Bronchial epithelial cell (primary cell): Measurements from ENCODE around the gene ZC3HAV1L. TPM values are rescaled to one million over a fixed set of nuclear protein-coding genes. Genes with fewer than 3 reads are reported as not detected.
"Not testable (repeated sequence)": the region's sequence is repeated elsewhere in the genome, so short reads cannot be mapped to it uniquely, and the experiment has no call there.

Experiments
- DNase-seq: peaks from one replicate; pipeline ENCODE4 v3.0.0-alpha.2; 2010; ENCODE audit warnings: low read depth
- FAIRE-seq: peaks from 2 replicates; lab custom pipeline; 2011; peaks lifted over from hg19 to GRCh38; lab: Jason Lieb, UNC
- H3K27me3 ChIP-seq: 2 replicates; pipeline ENCODE4 v1.5.1; 2011; ENCODE audit warnings: low read length; ENCODE audit not compliant: control insufficient read depth, insufficient read depth
- H3K36me3 ChIP-seq: 2 replicates; pipeline ENCODE4 v1.5.1; 2011; ENCODE audit warnings: low read length; ENCODE audit not compliant: control insufficient read depth, insufficient read depth
- H3K4me3 ChIP-seq: 2 replicates; pipeline ENCODE4 v1.5.1; 2011; ENCODE audit warnings: mild to moderate bottlenecking, low read depth, low read length, control low read depth
- total RNA-seq: library from RNA; depleted of rRNA; stranded (reverse); fragments of >200 nt; gene quantifications from 2 replicates; pipeline ENCODE4 v1.2.1, GENCODE V29; 2014
- TF ChIP-seq, protein P1 (sequence below): IDR thresholded peaks from 2 replicates; pipeline ENCODE4 v1.5.1; 2011; ENCODE audit warnings: mild to moderate bottlenecking, moderate library complexity, low read length, control low read depth, inconsistent platforms; ENCODE audit not compliant: insufficient read depth, severe bottlenecking

ZC3HAV1L gene
- total RNA-seq, 1 donor from 2014 or later, result 11.1 TPM

DNA sequence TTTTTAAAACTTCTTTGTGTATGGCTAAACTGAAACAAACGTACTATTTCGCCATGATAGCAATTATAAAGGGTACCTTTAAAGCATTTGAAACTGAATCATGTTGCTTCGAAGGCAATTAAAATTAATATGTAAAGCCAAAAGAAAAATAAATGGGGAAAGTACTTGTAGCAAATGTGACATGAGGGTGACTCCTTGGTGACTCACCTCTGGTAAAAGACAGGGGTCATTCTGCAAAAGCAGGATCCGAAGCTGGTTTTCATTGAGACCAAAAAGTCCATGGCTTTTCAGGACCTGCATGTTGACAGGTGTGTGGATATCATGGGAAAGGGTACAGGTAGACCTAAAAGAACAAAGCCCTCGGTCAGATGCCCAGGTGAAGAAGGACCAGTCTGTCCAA lies 1.5 kb downstream of the ZC3HAV1L start:
- Histone ChIP-seq H3K27me3 (no peaks in the 10 kb centered on the region), H3K36me3 (peaks cover 5% of the 10 kb centered on the region), H3K4me3 (no peak overlapping the region)
- FAIRE-seq, result no peak
- DNase-seq, result peak; percentile 50
- TF ChIP-seq, protein P1, sequence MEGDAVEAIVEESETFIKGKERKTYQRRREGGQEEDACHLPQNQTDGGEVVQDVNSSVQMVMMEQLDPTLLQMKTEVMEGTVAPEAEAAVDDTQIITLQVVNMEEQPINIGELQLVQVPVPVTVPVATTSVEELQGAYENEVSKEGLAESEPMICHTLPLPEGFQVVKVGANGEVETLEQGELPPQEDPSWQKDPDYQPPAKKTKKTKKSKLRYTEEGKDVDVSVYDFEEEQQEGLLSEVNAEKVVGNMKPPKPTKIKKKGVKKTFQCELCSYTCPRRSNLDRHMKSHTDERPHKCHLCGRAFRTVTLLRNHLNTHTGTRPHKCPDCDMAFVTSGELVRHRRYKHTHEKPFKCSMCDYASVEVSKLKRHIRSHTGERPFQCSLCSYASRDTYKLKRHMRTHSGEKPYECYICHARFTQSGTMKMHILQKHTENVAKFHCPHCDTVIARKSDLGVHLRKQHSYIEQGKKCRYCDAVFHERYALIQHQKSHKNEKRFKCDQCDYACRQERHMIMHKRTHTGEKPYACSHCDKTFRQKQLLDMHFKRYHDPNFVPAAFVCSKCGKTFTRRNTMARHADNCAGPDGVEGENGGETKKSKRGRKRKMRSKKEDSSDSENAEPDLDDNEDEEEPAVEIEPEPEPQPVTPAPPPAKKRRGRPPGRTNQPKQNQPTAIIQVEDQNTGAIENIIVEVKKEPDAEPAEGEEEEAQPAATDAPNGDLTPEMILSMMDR, result no peak

DNA sequence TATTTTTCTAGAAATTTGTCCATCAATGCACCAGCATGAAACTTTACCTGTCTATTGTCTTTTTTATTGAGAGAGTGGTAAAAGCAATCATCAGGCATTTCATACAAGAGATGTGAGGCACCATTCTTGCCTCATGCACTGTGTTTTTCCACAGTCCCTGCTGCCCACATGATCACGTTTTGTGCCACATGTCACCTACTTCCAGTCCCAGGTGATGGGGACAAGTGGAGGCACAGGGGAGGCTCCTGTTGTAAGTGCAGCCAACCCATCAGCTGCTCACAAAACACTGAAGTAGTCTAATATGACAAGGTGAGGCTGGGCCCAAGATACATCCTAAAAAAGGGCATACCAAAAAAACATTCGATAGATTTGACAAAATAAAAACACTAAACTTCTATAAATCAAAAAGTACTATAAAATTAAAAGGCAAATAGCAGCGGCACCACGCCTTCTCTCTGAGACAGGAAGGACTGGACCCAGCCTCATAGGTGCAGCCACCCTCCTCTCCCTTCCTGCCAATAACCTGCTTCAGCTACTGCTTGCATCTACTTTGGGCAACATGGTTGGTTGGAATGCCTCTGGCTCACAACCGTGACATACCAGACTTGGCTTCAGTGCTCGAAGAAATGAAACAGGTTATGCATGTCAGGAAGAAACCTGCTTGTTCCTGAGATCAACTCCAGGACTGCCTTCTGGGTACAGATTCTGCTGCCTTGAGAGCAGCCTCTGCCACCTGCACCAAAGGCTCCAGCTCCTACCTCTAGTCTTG lies 2.3 kb downstream of the ZC3HAV1L start:
- DNase-seq (no peak), FAIRE-seq (no peak)
- TF ChIP-seq, protein P1, result no peak
- no peaks in the 10 kb centered on the region for H3K27me3 ChIP-seq
- peaks cover 7% of the 10 kb centered on the region for H3K36me3 ChIP-seq
- H3K4me3 ChIP-seq, result no peak overlapping the region

GRCh38 chr7:139032473-139032872 lies 3.4 kb downstream of the ZC3HAV1L start:
- no peak for DNase-seq
- Histone ChIP-seq H3K27me3 (no peaks in the 10 kb centered on the region), H3K4me3 (no peak overlapping the region), H3K36me3 (peaks cover 9% of the 10 kb centered on the region)
- FAIRE-seq, result no peak
- TF ChIP-seq, protein P1, result no peak

GRCh38 chr7:139029353-139029752 lies 6.5 kb downstream of the ZC3HAV1L start:
- no peak for FAIRE-seq
- H3K27me3 ChIP-seq, result no peaks in the 10 kb centered on the region
- H3K36me3 ChIP-seq, result peaks cover 21% of the 10 kb centered on the region
- H3K4me3 ChIP-seq, result no peak overlapping the region
- DNase-seq, result no peak
- TF ChIP-seq, protein P1, result no peak

GRCh38 chr7:139026551-139026950 lies 9.3 kb downstream of the ZC3HAV1L start:
- no peak for DNase-seq

DNA sequence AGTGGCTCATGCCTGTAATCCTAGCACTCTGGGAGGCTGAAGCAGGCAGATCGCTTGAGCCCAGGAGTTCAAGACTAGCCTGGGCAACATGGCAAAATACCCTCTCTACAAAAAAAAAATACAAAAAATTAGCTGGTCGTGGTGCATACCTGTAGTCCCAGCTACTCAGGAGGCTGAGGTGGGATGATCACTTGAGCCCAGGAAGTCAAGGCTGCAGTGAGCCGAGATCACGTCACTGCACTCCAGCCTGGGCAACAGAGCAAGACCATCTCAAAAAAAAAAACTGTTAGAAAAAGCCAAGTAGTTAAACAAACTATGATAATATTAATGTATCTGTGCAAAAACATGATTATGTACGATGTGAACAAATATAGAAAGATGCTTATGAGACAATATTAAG lies 10.0 kb downstream of the ZC3HAV1L start:
- H3K27me3 ChIP-seq, DNase-seq, H3K4me3 ChIP-seq, FAIRE-seq: not testable (repeated sequence)
- peaks cover 23% of the 10 kb centered on the region for H3K36me3 ChIP-seq

More at GRCh38 chr7:139026551-139026950, 9.3 kb downstream of the ZC3HAV1L start:
- peaks cover 23% of the 10 kb centered on the region for H3K36me3 ChIP-seq
- no peak for FAIRE-seq
- no peaks in the 10 kb centered on the region for H3K27me3 ChIP-seq
- no peak overlapping the region for H3K4me3 ChIP-seq
- TF ChIP-seq, protein P1, result no peak
